Fibroblast of lung (primary cell): ENCODE data around the gene SH2D1B. TPM values are rescaled to one million over a fixed set of nuclear protein-coding genes. Genes with fewer than 3 reads are reported as not detected.

Experiments used
- DNase-seq, 2 donors: peaks; one replicate each; pipeline versions ENCODE4 v3.0.0 to v3.0.0-alpha.2; 2010; ENCODE audit warnings: low read depth in 2 of 2
- H2AFZ ChIP-seq: 2 replicates; pipeline ENCODE4 v1.5.1; 2012; ENCODE audit warnings: low read length, control low read depth, inconsistent platforms
- H3K27ac ChIP-seq: 2 replicates; pipeline ENCODE4 v1.5.1; 2011; ENCODE audit warnings: low read length, control low read depth; ENCODE audit not compliant: insufficient read depth
- H3K27me3 ChIP-seq: 2 replicates; pipeline ENCODE4 v1.5.1; 2011; ENCODE audit warnings: mild to moderate bottlenecking, low read length; ENCODE audit not compliant: control insufficient read depth, insufficient read depth
- H3K36me3 ChIP-seq: 2 replicates; pipeline ENCODE4 v1.5.1; 2011; ENCODE audit warnings: low read length; ENCODE audit not compliant: control insufficient read depth, insufficient read depth
- H3K4me1 ChIP-seq: 2 replicates; pipeline ENCODE4 v1.5.1; 2011; ENCODE audit warnings: low read length; ENCODE audit not compliant: control insufficient read depth, insufficient read depth; ENCODE audit errors: extremely low read depth
- H3K4me2 ChIP-seq: 2 replicates; pipeline ENCODE4 v1.5.1; 2011; ENCODE audit warnings: low read length, control low read depth; ENCODE audit not compliant: insufficient read depth; ENCODE audit errors: extremely low read depth
- H3K4me3 ChIP-seq, 4 experiments: fragments of 200-600 bp in 1 of 4; sonication (generic) in 1 of 4; replicated peaks in 1 of 4; 2 replicates each; pipeline ENCODE4 v1.5.1; 2011 to 2016; ENCODE audit warnings: low read length in 4 of 4, low read depth in 3 of 4, mild to moderate bottlenecking in 3 of 4, control low read depth in 2 of 4, inconsistent platforms in 1 of 4, mixed read lengths in 1 of 4; ENCODE audit not compliant: insufficient read depth in 1 of 4; ENCODE audit errors: control extremely low read depth in 1 of 4
- H3K79me2 ChIP-seq: 2 replicates; pipeline ENCODE4 v1.5.1; 2012; ENCODE audit warnings: mild to moderate bottlenecking, low read length, inconsistent platforms; ENCODE audit not compliant: control insufficient read depth, insufficient read depth
- H3K9ac ChIP-seq: 2 replicates; pipeline ENCODE4 v1.5.1; 2011; ENCODE audit warnings: mild to moderate bottlenecking, low read length, control low read depth; ENCODE audit not compliant: insufficient read depth
- H3K9me3 ChIP-seq: 2 replicates; pipeline ENCODE4 v1.5.1; 2012; ENCODE audit warnings: low read depth, low read length; ENCODE audit not compliant: control insufficient read depth, insufficient read depth
- H4K20me1 ChIP-seq: 2 replicates; pipeline ENCODE4 v1.5.1; 2011; ENCODE audit warnings: low read length; ENCODE audit not compliant: control insufficient read depth, insufficient read depth; ENCODE audit errors: extremely low read depth
- CTCF ChIP-seq, 2 donors: IDR thresholded peaks in 1 of 2; conservative IDR thresholded peaks in 1 of 2; 1 replicate in 1 of 2; 2 replicates in 1 of 2; pipeline ENCODE4 v1.5.1; 2011 to 2012; ENCODE audit warnings: low read length in 2 of 2, control low read depth in 1 of 2, inconsistent platforms in 1 of 2, low read depth in 1 of 2, mild to moderate bottlenecking in 1 of 2
- EZH2 ChIP-seq: IDR thresholded peaks from 2 replicates; pipeline ENCODE4 v1.5.1; 2012; ENCODE audit warnings: low read length, control low read depth, mild to moderate bottlenecking; ENCODE audit errors: missing control alignments
- polyA plus RNA-seq, 2 donors: library from polyadenylated mRNA; depleted of rRNA in 1 of 2; stranded (reverse) in 1 of 2; unstranded in 1 of 2; fragments of >200 nt; gene quantifications; 2 replicates each; pipeline ENCODE4 v1.2.1, GENCODE V29; 2011 to 2012; ENCODE audit warnings: missing spikeins in 1 of 2
- total RNA-seq: library from RNA; depleted of rRNA; stranded (reverse); fragments of >200 nt; gene quantifications from 2 replicates; pipeline ENCODE4 v1.2.1, GENCODE V29; 2014

Gene SH2D1B
- total and polyA plus RNA-seq, 2 donors (not counting 1 experiment from before 2014, with no cell fraction given), result not detected

GRCh38 chr1:162400790-162401355 is 11.1 kb downstream of the SH2D1B start:
- TF ChIP-seq EZH2 (no peak), CTCF (conservative IDR thresholded peaks at IDR 0.05 in 1 of 2, IDR thresholded peaks at IDR 0.05 in 1 of 2; ENCODE audit: low read depth in 1 of 2, low read length in 2 of 2) (no peak)
- H3K36me3 ChIP-seq, result no peaks in the 10 kb centered on the region
- peaks cover 21% of the 10 kb centered on the region for H3K27me3 ChIP-seq
- no peaks in the 10 kb centered on the region for H3K79me2 ChIP-seq
- H3K9ac ChIP-seq, result no peak overlapping the region
- H3K4me3 ChIP-seq, result no peak overlapping the region
- no peaks in the 10 kb centered on the region for H3K9me3 ChIP-seq
- no peak overlapping the region for H2AFZ ChIP-seq
- no peaks in the 10 kb centered on the region for H3K4me1 ChIP-seq
- H3K27ac ChIP-seq, result no peak overlapping the region
- no peaks in the 10 kb centered on the region for H4K20me1 ChIP-seq
- H3K4me2 ChIP-seq, result no peak overlapping the region
- DNase-seq, result no peak

- Histone ChIP-seq H3K4me2 (no peak overlapping the region), H3K36me3 (no peaks in the 10 kb centered on the region), H3K9ac (no peak overlapping the region), H3K79me2 (no peaks in the 10 kb centered on the region), H4K20me1 (no peaks in the 10 kb centered on the region), H3K27me3 (peaks cover 21% of the 10 kb centered on the region), H3K9me3 (no peaks in the 10 kb centered on the region), H3K27ac (no peak overlapping the region), H3K4me3 (no peak overlapping the region), H2AFZ (no peak overlapping the region), H3K4me1 (no peaks in the 10 kb centered on the region)
- TF ChIP-seq CTCF (conservative IDR thresholded peaks at IDR 0.05 in 1 of 2, IDR thresholded peaks at IDR 0.05 in 1 of 2; ENCODE audit: low read depth in 1 of 2, low read length in 2 of 2) (no peak), EZH2 (no peak)
- no peak for DNase-seq
Observed at GRCh38 chr1:162398999-162399580, 12.8 kb downstream of the SH2D1B start.

- H3K9ac ChIP-seq, result no peak overlapping the region
- no peak overlapping the region for H2AFZ ChIP-seq
- TF ChIP-seq CTCF (conservative IDR thresholded peaks at IDR 0.05 in 1 of 2, IDR thresholded peaks at IDR 0.05 in 1 of 2; ENCODE audit: low read depth in 1 of 2, low read length in 2 of 2), result no peak
- TF ChIP-seq EZH2, result no peak
- H3K9me3 ChIP-seq, result no peaks in the 10 kb centered on the region
- H3K36me3 ChIP-seq, result no peaks in the 10 kb centered on the region
- no peak overlapping the region for H3K27ac ChIP-seq
- no peak for DNase-seq
- no peaks in the 10 kb centered on the region for H3K4me1 ChIP-seq
- H3K4me2 ChIP-seq, result no peak overlapping the region
- no peaks in the 10 kb centered on the region for H3K79me2 ChIP-seq
- no peak overlapping the region for H3K4me3 ChIP-seq
- peaks cover 21% of the 10 kb centered on the region for H3K27me3 ChIP-seq
- H4K20me1 ChIP-seq, result no peaks in the 10 kb centered on the region
Observed at GRCh38 chr1:162397943-162398560, 13.9 kb downstream of the SH2D1B start.
